ENCODE data around the gene IL1RAPL2.

The IL1RAPL2 gene

DNA sequence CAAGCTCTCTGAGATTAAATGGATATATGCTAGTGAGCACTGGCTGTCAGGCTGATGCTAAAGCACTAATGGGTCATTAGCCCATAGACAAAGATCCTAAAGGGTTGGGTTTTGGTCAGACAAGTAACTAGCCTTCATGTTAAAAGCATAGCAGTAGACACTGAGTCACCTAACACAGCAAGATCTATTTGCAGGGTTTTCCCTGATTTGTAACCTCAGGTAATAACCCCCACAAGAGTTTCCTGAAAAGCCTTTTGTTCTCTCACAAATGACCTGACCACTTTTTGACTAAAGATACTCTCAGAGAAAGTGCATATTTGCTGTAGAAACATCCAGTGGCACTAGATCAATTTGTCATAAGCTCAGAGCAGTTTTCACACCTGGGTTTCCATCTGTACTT is 905.6 kb downstream of the IL1RAPL2 start:
- DNase-seq, result no peak

DNA sequence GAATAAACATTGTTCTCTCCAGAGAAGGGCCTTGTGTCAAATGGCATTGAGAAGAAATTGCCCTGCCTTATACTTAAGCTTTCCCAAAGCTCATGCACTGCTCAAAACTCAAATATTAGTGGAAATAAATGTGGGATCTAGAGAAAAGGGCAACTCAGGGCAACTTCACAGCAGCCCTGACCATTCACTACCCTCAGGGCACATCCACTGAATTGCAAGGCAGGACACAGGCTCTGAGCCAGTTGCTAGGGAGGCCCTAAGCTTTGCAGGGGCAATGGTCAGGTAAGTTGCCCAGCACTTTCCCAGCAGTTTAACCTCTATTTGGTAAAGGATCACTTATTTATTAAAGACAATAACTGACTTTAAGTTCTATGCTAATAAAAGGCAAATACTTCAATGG is 909.8 kb downstream of the IL1RAPL2 start:
- DNase-seq, result no peak

DNA sequence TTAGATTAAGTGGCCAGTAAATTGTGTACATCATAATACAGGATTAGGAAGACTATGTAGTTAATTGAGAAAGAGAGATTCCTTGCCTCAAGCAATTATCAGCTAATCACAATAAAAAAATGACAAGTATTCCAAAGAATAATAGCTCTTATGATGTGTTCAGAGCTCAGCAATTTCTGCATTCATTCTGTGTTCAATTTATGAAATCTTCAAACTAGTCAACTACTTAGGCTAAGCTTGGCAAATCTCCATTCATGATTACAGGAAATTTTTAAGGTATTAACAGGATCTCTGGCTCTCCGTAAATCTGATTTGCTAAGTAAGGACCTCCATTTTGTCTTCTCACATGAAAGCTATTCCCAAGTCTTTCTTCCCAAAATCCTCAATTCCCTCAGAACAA is 911.4 kb downstream of the IL1RAPL2 start:
- peak; percentile 66 for DNase-seq

DNA sequence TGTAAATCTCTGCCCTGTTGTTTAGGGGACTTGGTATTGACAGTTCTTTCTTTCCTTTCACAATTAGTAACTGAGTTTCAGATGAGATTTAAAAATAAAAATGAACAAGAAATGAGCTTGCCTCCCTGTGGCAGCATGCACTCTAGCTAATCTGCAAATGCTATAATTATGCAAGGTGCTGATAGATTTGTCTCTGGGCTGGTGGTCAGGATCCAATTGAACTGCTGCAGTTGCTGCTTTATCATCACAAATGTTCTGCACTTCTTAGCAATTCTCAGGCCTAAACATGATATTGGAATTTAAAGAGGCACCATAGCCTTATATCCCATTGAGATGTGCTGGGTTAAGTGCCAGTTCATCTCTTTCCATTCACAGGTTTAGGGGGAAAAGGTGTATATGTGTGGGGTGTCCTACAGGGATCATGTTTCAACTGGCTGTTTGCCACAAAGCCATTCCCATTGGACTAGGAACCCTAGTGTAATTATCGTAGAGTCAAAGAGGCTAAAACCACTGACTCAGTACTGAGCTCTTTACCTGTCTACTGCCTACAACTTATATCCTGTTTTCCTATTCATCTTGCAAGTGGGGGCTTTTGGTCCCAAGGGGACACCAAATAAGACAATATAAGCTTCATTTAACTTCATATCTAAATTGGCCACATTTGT is 914.8 kb downstream of the IL1RAPL2 start:
- DNase-seq, result no peak

DNA sequence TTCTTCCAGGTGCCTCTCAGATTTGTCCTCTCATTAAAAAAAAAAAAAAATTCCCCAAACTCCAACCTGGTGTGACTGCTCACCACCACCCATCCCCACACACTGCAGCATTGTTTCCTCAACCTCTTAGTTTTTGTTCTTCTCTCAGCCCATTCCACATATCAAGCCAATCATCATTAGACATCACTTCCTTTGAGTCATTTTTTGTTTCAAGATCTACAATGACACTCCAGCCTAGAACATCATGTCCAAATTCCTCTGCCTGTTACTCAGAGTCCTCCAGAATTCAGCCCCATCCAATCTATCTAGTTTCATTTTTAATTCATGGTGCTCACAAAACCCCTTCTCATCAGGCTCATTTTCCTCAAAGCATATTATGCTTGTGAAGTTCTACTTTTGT is 917.0 kb downstream of the IL1RAPL2 start:
- DNase-seq, result peak; percentile 67

DNA sequence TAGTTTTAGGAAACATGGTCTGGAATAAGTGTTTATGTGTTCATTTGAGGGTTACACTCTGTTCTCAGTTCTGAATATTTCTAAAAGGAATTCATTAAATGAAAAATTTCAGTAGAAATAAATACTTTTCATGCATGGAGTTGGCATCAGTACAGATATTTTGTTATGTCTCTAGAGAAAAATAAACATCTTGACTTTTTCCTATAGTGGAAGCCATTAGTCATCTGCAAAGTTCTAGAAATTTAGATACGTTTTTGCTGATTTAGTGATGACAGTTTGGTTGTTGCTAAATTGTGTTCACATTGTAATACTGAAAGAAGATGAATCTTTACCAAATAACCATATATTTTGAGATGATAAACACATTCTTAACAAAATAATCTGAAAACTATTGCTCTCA is 922.7 kb downstream of the IL1RAPL2 start:
- peak; percentile 4 for DNase-seq

DNA sequence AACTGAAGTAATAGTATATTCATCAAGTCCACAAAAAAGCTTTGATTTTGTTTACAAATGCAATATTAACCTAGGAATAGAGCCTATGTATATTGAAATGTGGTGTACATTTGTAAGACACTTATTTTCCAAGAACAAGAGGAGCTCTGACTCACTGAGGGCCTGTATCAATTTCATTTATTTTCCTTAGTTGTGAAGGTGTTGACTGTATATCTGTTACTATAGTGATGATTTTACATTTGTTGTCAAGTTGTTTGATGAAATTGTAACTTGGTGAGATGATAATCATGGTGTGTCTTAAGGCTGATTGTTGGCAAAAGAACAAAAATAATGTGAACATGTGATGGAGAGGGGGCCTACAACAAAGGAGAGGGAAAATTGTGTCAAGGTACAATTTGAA is 929.4 kb downstream of the IL1RAPL2 start:
- DNase-seq, result no peak

DNA sequence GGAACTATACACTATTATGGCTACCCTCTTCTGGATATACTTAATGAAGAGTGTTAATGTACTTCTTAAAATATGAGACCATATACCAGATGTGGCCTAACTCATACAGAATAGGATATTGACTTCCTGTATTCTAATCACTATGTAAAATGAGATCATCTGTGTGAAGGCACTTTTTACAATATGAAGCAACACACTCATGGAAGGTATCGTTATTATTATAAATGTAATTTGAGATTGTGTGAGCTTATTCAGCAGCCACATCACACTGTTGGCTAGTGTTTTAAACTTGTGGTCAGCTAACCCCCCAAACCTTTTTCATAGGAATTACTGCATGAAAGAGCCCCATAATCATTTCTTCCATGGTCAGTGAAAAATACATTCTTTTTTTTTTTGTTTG is 936.3 kb downstream of the IL1RAPL2 start:
- no peak for DNase-seq

DNA sequence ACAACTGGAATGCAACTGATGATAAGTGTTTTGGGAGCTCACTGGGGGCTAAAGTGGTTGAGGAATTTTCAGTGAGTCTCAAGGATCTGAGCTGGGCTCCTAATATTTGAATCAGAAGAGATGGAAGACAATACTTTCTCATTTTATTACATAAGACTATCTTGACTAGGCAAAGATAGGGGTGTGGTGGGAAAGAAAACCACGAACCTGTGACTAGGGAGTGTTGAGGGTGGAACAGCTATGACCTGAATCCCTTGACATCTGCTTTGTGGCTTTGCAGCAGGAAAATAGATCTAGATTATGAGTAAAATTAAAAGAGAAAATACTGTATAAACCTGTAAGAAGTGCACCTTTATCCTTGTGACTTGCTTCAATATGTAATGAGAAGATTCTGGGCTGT is 949.6 kb downstream of the IL1RAPL2 start:
- DNase-seq, result no peak

DNA sequence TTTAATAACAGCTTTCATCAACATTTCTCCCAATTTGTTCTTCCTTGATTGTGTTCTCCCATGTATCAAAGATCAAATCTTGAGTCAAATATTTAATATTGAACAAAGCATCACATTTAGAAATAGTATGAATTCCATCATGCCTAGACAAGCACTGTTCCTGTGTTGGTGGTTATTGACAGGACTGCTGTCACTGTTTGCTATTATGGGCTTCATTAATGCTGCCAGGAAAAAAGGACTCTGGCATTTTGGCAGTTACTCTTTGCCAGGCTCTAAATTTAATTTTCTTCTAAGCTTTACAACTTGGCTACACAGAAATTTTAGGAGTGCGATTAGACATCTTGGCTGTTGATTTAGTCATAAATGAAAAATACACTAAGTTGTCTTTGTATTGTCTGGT is 960.4 kb downstream of the IL1RAPL2 start:
- DNase-seq, result no peak

DNA sequence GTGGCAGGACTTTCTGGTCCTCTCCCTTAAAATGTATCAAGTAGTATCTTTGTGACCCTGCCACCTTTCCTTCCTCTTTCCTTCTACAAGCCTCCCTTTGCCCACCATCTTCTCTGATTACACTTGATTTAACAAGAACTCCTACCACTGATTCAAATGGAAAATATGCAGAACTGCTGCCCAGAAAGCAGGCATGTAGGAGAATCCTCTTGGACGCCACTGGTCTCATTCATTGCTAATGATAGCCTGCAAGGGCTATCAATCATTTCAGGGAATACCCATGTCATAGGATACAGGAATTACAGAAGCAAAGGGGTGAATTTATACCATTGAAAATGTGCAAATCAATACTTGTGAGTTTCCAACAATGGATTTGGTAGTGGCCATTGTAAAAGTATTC is 961.8 kb downstream of the IL1RAPL2 start:
- DNase-seq, result no peak

DNA sequence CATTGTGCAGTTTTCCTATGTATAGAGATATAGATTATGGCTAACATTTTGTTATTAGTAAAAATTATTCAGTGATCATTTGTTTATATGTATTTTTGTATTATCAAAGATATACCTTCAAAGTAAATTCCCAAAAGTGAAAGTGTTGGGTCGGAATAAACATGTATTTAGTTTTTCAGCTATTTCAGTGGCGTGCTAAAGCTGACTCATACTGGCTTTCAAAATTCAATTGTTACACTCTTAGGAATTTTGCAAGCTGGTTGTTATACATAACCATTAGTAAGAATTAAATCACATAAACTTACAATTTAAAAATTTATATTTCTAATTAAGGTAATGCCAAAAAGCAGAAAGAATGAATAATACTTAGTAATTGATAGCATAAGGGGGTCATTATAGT is 968.0 kb downstream of the IL1RAPL2 start:
- no peak for DNase-seq

DNA sequence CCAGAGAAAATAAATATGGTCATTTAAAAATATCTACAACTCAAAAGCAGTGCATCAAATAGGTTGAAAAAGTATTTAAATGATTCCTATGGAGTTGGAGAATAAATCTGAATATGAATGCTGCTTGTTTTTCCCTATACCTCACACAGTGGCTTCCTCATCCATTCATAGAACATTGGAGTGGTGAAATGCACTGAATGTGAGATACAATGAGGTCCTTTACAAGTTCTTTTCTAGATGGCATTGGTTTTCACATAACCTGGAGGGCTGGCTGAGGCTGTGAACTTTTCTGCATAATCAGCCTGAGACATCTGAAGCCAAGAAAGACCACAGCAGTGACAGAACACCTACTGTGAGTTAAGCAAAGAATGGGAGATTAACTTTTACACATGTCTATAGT is 977.3 kb downstream of the IL1RAPL2 start:
- no peak for DNase-seq

DNA sequence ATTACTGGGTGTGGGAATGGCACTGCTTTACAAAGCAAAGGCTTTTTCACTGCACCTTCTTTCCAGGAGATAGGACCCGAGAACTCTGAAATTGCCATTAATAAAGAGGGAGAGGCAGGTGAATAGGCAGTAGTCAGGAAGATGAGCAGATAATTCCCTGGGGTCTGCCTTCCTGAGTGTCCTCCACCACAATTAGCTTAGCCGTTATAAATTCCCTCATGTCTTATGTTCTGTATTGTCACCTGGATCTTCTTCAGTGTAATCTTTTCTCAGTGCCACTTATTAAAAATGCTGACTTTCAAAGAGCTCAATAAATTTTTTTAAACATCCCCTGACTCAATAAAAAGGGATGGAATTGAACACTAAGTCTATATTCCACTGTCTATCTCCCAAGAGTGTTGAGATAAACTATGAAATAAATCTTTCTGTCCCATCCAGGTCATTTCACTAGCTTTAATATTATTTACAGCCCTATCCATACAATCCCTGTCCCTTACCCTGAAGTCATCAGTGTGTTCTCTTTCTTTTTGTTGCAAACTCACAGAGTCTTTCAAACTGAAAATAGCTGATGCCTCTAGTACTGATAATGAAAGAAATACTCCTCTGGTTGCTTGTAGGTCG is 984.2 kb downstream of the IL1RAPL2 start:
- no peak for DNase-seq

DNA sequence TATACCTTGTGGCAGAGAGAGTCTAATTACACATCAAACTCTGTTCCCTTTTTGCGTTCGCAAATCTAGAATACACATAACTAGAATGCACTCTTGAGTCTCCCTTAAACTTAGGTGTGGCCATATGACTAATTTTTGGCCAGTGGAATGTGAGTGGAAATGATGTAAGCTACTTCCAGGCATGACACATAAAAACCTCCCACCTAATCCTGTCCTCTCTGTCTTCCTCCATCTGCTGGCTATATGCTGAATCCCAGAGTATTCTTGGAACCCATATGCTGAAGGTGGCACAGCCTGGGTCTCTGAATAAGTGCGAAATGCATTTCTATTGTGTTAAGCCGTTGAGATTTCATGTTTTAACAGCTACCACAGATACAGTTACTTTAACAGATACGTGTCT is 986.4 kb downstream of the IL1RAPL2 start:
- peak; percentile 20 for DNase-seq

DNA sequence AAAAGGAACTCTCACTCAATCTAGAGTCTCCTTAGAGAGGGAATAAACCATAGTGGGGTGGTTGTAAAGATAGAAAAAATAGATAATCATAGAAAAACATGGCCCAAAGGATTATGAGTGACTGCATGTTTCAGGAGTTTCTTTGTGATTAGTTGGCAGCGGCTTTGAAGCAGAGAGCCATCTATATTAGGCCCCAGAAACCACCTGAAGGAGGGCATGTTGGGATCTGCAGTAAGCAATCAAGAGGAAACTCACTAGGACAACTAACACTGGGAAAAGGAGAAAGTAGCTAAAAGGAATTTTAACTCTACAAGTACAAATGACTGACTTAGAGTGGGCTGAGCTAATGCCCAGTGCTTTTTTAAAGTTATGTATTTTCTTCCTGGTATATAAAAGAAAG is 987.1 kb downstream of the IL1RAPL2 start:
- DNase-seq, result no peak

DNA sequence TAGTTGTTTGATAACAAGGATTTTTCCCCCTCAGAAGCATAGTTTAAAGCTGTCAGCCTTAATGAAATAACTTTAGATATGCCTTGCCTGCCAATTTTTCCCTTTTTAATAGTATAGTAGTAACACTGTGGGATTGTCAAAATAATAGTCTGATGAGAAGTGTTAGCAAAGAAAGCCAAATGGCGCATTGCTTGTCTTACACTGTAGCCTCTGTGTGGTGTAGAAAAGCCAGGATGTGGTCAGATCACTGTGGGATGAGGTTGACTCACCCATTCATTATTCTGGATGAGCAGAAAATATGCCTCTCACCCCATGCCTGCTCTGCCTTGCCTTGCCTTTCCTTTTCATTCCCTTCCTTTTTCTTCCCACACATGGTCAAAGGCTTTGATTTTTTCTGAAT is 998.5 kb downstream of the IL1RAPL2 start:
- DNase-seq, result peak; percentile 86

DNA sequence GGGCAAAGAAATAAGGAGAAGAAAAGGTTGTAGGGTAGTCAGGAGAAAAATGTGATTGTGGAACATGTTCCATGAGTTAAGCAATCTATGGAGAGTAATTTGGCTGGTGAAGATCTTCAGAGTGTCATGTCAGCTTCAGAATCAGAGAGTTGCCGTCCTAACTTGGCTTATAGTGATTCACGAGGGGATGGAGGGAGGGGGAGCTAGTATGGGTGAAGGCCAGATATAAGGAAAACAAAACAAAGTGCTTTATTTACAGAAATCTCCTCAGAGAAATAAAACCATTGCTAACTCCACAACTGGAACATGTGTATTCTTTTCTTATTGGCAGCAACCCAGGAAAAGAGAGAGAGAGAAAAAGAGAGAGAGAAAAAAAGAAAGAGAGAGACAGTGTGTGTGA is 999.9 kb downstream of the IL1RAPL2 start:
- DNase-seq, result no peak

DNA sequence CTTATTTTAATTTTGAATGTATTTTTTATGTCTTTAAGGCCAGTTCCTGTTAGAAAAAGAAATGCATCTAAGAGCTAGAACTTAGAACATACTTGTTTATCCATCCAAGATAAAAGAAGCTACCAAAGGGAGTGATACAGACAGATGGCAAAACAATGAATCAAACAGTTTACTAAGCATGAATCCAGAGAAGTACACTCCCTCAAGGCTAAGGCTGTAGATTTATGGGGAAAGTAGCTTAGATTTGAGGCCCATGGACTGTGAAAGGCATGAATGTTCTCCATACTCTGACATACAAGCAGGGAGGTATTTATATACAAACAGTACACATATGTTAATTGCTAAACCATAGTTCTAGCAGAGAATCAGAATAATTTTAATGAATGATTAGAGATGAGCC is 1001.1 kb downstream of the IL1RAPL2 start:
- no peak for DNase-seq

DNA sequence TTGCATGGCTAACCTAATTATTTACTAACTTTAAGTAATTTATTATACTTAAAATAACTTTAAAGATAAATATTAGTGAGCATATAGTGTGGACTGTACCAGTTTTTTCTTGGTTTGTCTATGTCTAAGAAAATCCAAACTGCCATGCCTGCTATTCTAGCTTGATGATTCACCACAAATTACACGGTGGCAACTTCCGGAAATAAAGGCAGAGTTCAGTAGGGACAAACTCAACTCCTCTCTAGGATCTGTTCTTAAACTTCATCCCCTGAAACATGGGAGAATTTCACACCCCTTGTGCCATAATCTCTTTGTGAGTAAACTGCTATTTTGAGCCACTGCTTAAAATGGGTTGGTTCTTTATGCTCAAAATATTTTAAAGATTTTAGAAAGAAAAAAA is 1042.7 kb downstream of the IL1RAPL2 start:
- DNase-seq, result no peak

DNA sequence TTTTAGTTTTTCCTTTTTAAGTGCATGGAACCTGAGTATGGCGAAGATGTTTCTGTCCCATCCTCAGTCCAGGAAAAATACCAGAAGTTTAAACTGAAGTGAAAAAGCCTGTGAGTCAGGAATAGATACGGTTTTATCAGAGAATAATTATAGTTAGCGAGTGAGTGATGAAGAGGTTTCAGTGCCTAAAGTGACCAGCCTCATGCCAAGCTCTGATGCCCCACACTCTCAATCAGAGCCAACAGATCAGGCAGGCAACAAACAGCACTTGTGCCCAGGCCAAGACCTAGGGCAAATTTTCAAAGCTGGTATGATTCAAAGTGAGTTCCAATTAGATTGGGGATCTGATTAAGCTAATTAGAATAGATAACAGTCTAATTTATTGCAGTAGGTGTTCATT is 1043.5 kb downstream of the IL1RAPL2 start:
- DNase-seq, result no peak

DNA sequence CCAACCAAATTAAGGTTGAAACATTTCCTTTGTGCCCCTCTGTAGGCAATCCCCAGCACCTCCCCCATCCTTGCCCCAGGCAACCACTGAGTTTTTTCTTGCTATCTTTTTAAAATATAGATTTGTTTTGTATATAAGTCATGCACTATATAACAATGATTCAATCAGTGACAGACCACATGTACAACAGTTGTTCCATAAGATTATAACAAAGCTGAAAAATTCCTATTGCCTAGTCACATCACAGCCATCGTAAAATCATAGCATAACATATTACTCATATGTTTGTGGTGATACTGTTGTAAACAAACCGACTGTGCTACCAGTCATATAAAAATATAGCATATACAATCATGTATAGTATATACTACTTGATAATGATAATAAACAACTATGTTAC is 1044.4 kb downstream of the IL1RAPL2 start:
- no peak for DNase-seq

DNA sequence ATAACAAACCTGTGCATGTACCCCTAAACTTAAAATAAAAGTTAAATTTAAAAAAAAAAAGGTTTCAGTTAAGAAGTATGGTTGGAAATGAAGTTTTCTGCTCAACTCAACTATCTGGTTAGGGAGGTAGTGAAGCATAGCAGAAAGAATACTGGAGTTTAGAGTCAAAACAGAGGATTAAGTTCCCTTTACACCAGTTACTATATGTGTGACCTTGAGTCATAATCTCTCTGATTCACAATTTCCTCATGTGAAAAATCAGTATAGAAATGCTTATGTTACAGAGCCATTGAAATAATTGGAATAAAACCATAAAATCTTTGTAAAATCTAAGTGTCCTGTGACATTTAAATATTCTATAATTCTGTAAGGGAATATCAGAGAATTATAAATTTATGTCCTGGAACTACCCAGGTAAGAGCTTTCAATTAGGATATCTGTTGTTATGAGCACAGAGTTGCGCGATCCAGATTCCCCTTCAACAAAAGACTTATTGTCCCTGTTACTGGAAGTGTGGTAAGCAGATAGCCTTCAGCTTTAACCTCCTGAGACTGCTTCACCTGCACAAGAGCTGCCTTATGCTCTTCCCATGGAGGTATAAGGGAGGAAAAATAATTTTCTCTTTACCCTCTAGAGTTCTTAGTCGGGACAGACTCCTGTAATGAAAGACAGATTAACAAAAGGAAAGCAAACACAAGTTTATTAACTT is 1052.5 kb downstream of the IL1RAPL2 start:
- no peak for DNase-seq

DNA sequence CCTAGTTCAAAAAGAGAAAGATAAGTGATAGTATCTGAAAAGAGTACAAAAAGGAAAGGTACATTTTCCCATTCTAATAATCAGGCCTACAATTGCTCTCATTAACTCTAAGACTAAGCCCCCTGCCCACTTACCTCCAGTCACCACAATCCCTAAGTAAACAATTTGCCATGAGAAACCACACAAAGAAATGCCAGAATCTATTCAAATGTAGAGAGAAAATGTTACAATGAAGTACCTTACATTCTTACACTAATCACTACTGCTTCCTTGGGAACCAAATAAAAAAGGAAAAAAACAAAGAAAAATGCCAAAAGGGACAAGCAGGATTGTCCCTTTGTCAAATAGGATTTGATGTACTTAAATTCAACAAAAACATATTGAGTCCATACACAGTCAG is 1068.2 kb downstream of the IL1RAPL2 start:
- DNase-seq, result no peak

Measured in fibroblast of skin of back (primary cell).